NT2/D1 (cell line): ENCODE data around the gene HABP2.

Source experiments
- YY1 ChIP-seq: IDR thresholded peaks from 2 replicates; pipeline ENCODE4 v1.6.1; 2011; ENCODE audit not compliant: insufficient read length, insufficient read depth
- ZNF274 ChIP-seq: IDR thresholded peaks from 2 replicates; pipeline ENCODE4 v1.6.1; 2011; ENCODE audit warnings: mild to moderate bottlenecking, low read depth, low read length

DNA sequence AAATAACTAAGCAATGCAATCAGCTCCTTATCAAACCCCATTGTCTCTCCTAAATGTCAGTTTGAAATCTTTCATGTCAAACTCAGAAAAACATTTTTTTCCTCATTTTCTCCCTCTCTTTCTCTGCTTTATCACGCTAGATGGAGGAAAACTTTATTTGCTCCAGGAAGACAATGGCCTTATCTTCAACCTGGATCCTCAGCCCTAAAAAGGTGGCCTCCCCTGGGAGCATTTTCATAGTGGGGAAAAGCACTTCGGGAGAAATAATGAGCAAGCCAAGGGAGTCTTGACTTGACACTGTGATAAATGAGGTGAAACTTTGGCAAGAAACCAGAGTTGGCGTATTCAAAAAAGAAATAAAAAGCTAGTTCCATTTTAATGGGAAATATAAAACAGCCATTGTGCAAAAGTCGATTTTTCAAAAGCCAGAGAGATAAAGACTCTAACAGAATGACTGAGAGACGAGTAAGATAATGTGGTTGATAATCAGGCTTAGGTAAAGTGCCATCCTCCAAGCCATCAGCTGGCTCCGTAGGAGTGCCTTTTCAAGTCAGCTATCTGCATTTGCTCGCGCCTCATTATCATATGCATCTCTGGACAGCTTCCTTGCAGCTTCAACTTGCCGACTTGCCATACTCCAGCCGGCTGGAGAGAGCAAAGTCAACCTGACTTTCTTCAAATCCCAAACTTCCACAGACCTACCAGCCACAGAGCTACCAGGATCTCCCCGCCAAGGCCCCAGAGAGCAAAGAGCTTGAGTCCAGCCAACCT is 19.9 kb downstream of the HABP2 start:
- TF ChIP-seq YY1: no peak
- no peak for TF ChIP-seq ZNF274
